Calu3 (cell line): ENCODE results near the gene NTM. TPM values are rescaled to one million over a fixed set of nuclear protein-coding genes. Genes with fewer than 3 reads are reported as not detected.

ENCODE experiments used
- BruUV-seq: library from RNA; stranded (reverse); fragments of 400-500 nt; replicated peaks from 2 replicates; lab custom pipeline; 2021; lab: Mats Ljungman, UMichigan
- CTCF ChIA-PET: fragments of 300-600 bp; sonication (Branson Sonifier 250); formaldehyde crosslinking; loops from one replicate; lab custom pipeline; 2022; ENCODE audit warnings: antibody characterized with exemption; lab: Charles Lee
- DNase-seq: peaks from one replicate; pipeline ENCODE4 v3.0.0; 2022
- H3K27ac Mint-ChIP-seq: one replicate; pipeline ENCODE4 v1.8.0; 2022; ENCODE audit warnings: mixed read lengths; ENCODE audit not compliant: unreplicated experiment
- H3K27me3 Mint-ChIP-seq: one replicate; pipeline ENCODE4 v1.8.0; 2022; ENCODE audit warnings: mixed read lengths; ENCODE audit not compliant: unreplicated experiment
- H3K36me3 Mint-ChIP-seq: one replicate; pipeline ENCODE4 v1.8.0; 2022; ENCODE audit warnings: mild to moderate bottlenecking, moderate library complexity, mixed read lengths; ENCODE audit not compliant: insufficient read depth, unreplicated experiment
- H3K4me1 Mint-ChIP-seq: one replicate; pipeline ENCODE4 v1.8.0; 2022; ENCODE audit warnings: mild to moderate bottlenecking, low read depth, mixed read lengths; ENCODE audit not compliant: unreplicated experiment
- H3K4me3 Mint-ChIP-seq: one replicate; pipeline ENCODE4 v1.8.0; 2022; ENCODE audit warnings: mild to moderate bottlenecking, low read depth, moderate library complexity, mixed read lengths; ENCODE audit not compliant: unreplicated experiment
- H3K9me3 Mint-ChIP-seq: one replicate; pipeline ENCODE4 v1.8.0; 2022; ENCODE audit warnings: low read depth, mixed read lengths; ENCODE audit not compliant: unreplicated experiment
- CTCF ChIP-seq: fragments of 200-600 bp; IDR thresholded peaks from one replicate; pipeline ENCODE4 v1.8.0; 2022; ENCODE audit warnings: antibody characterized with exemption; ENCODE audit not compliant: unreplicated experiment
- intact Hi-C: fragments of 100-400 bp; cut with micrococcal nuclease; formaldehyde crosslinking; loops from one replicate; pipeline ENCODE4 v1.10.0; 2022; ENCODE audit not compliant: unreplicated experiment
- total RNA-seq: library from RNA; stranded (reverse); gene quantifications from 2 replicates; pipeline ENCODE4 v1.2.3, GENCODE V29; 2022

The NTM gene
- total RNA-seq, 1 experiment from 2014 or later: not detected

GRCh38 chr11:132185726-132186592 is 815.5 kb downstream of the NTM start:
- CTCF ChIA-PET: no interaction called here
- H3K36me3 Mint-ChIP-seq: no peaks in the 10 kb centered on the region
- no peaks in the 10 kb centered on the region for H3K27me3 Mint-ChIP-seq

GRCh38 chr11:132186699-132187098 is 816.3 kb downstream of the NTM start:
- no peaks in the 10 kb centered on the region for H3K27me3 Mint-ChIP-seq

More at GRCh38 chr11:132185726-132186592, 815.5 kb downstream of the NTM start:
- Mint-ChIP-seq H3K4me3 (no peak overlapping the region), H3K9me3 (peaks cover 22% of the 10 kb centered on the region), H3K27ac (no peak overlapping the region), H3K4me1 (no peaks in the 10 kb centered on the region)
- TF ChIP-seq CTCF: no peak
- BruUV-seq: no TSS peak
- DNase-seq: no peak
- intact Hi-C loops: no loop called here

GRCh38 chr11:132187386-132187785 is 817.0 kb downstream of the NTM start:
- H3K27me3 Mint-ChIP-seq: no peaks in the 10 kb centered on the region
- no peak for DNase-seq
- BruUV-seq: no TSS peak
- intact Hi-C loops: no loop called here
- H3K36me3 Mint-ChIP-seq: no peaks in the 10 kb centered on the region
- peaks cover 19% of the 10 kb centered on the region for H3K9me3 Mint-ChIP-seq
- CTCF ChIA-PET: no interaction called here
- no peak overlapping the region for H3K4me3 Mint-ChIP-seq
- TF ChIP-seq CTCF: no peak
- H3K27ac Mint-ChIP-seq: no peak overlapping the region
- no peaks in the 10 kb centered on the region for H3K4me1 Mint-ChIP-seq

More at GRCh38 chr11:132186699-132187098, 816.3 kb downstream of the NTM start:
- Mint-ChIP-seq H3K4me3 (no peak overlapping the region), H3K27ac (no peak overlapping the region), H3K4me1 (no peaks in the 10 kb centered on the region), H3K9me3 (peaks cover 19% of the 10 kb centered on the region), H3K36me3 (no peaks in the 10 kb centered on the region)
- CTCF ChIA-PET: no interaction called here
- no peak for TF ChIP-seq CTCF
- no TSS peak for BruUV-seq
- no peak for DNase-seq
- intact Hi-C loops: no loop called here

GRCh38 chr11:132187814-132188213 is 817.4 kb downstream of the NTM start:
- TF ChIP-seq CTCF: no peak
- DNase-seq: no peak
- Mint-ChIP-seq H3K4me3 (no peak overlapping the region), H3K9me3 (peaks cover 19% of the 10 kb centered on the region), H3K4me1 (no peaks in the 10 kb centered on the region), H3K27ac (no peak overlapping the region), H3K36me3 (no peaks in the 10 kb centered on the region), H3K27me3 (no peaks in the 10 kb centered on the region)
- intact Hi-C loops: no loop called here
- no TSS peak for BruUV-seq
- CTCF ChIA-PET: no interaction called here
